Astrocyte of the spinal cord (primary cell): ENCODE measurements around the gene NPTX1.

ENCODE experiments used
- DNase-seq: peaks from one replicate; pipeline ENCODE4 v3.0.0; 2011; ENCODE audit warnings: low read depth, low spot score
- H3K4me3 ChIP-seq: 2 replicates; pipeline ENCODE4 v1.5.1; 2011; ENCODE audit warnings: low read depth, mild to moderate bottlenecking, low read length, moderate library complexity
- CTCF ChIP-seq: IDR thresholded peaks from 2 replicates; pipeline ENCODE4 v1.5.1; 2012; ENCODE audit warnings: low read depth, mild to moderate bottlenecking, low read length, inconsistent platforms
- in situ Hi-C: cut with HindIII; loops from 2 replicates; pipeline ENCODE4 v1.10.0; 2017; ENCODE audit warnings: low sequenced_read_pairs

Gene NPTX1

GRCh38 chr17:80463784-80464400, 12.5 kb downstream of the NPTX1 start:
- H3K4me3 ChIP-seq: no peak overlapping the region
- no peak for TF ChIP-seq CTCF
- in situ Hi-C loops: no loop called here
- no peak for DNase-seq

GRCh38 chr17:80461528-80462160, 14.8 kb downstream of the NPTX1 start:
- no peak for DNase-seq
- in situ Hi-C loops: no loop called here
- no peak for TF ChIP-seq CTCF
- H3K4me3 ChIP-seq: no peak overlapping the region

- in situ Hi-C loops: no loop called here
- DNase-seq: no peak
- no peak for TF ChIP-seq CTCF
- H3K4me3 ChIP-seq: no peak overlapping the region
These were observed 16.0 kb downstream of the NPTX1 start for GRCh38 chr17:80460429-80460834.

- in situ Hi-C loops: no loop called here
These were observed 17.2 kb downstream of the NPTX1 start for GRCh38 chr17:80459234-80459633.

GRCh38 chr17:80458016-80458415, 18.4 kb downstream of the NPTX1 start:
- in situ Hi-C loops: no loop called here
- no peak overlapping the region for H3K4me3 ChIP-seq
- no peak for TF ChIP-seq CTCF
- DNase-seq: no peak

More at GRCh38 chr17:80459234-80459633, 17.2 kb downstream of the NPTX1 start:
- no peak for DNase-seq
- H3K4me3 ChIP-seq: no peak overlapping the region
- no peak for TF ChIP-seq CTCF

- no peak for TF ChIP-seq CTCF
- DNase-seq: no peak
- H3K4me3 ChIP-seq: no peak overlapping the region
- in situ Hi-C loops: no loop called here
These were observed 19.1 kb downstream of the NPTX1 start for GRCh38 chr17:80457236-80457856.
